ENCODE measurements around the gene STK40.

- TF ChIP-seq CTCF (IDR thresholded peaks at IDR 0.05) (no peak), SIN3A (IDR thresholded peaks at IDR 0.05; ENCODE audit: borderline replicate concordance, insufficient read depth, low read depth, low read length) (no peak), POLR2AphosphoS5 (IDR thresholded peaks at IDR 0.05; ENCODE audit: low read depth, low read length) (no peak), REST (IDR thresholded peaks at IDR 0.05; ENCODE audit: insufficient read depth in 1 of 2, low read depth in 2 of 2, low read length in 1 of 2) (no peak), TCF7L2 (IDR thresholded peaks at IDR 0.05; ENCODE audit: low read depth, low read length) (no peak)
Measured at GRCh38 chr1:36298640-36299039, 87.1 kb downstream of the STK40 start.

Data from Panc1 (cell line).